GM23248 (cell line): ENCODE measurements around the gene PRPS2. TPM values are rescaled to one million over a fixed set of nuclear protein-coding genes. Genes with fewer than 3 reads are reported as not detected.

ENCODE experiments used
- DNase-seq: peaks from one replicate; pipeline ENCODE4 v3.0.0-alpha.2; 2015
- H2AFZ ChIP-seq: fragments of 200-600 bp; sonication (generic); 2 replicates; pipeline ENCODE4 v1.6.1; 2016; ENCODE audit warnings: antibody characterized with exemption
- H3F3A ChIP-seq: fragments of 200-600 bp; sonication (generic); 2 replicates; pipeline ENCODE4 v1.6.1; 2016; ENCODE audit warnings: mild to moderate bottlenecking, antibody characterized with exemption, mixed run types; ENCODE audit not compliant: insufficient read depth
- H3K27ac ChIP-seq: fragments of 200-600 bp; sonication (generic); 2 replicates; pipeline ENCODE4 v1.5.1; 2016; ENCODE audit warnings: mild to moderate bottlenecking
- H3K27me3 ChIP-seq: fragments of 200-600 bp; sonication (generic); replicated peaks from 2 replicates; pipeline ENCODE4 v1.6.1; 2016; ENCODE audit warnings: mild to moderate bottlenecking; ENCODE audit not compliant: insufficient read depth
- H3K36me3 ChIP-seq: fragments of 200-600 bp; sonication (generic); 2 replicates; pipeline ENCODE4 v1.6.1; 2016; ENCODE audit warnings: low read depth, mild to moderate bottlenecking
- H3K4me1 ChIP-seq: fragments of 200-600 bp; sonication (generic); 2 replicates; pipeline ENCODE4 v1.6.1; 2016; ENCODE audit warnings: mild to moderate bottlenecking; ENCODE audit not compliant: insufficient read depth
- H3K4me2 ChIP-seq: fragments of 200-600 bp; sonication (generic); one replicate; pipeline ENCODE4 v1.6.1; 2016; ENCODE audit warnings: mild to moderate bottlenecking; ENCODE audit not compliant: unreplicated experiment
- H3K4me3 ChIP-seq: fragments of 200-600 bp; sonication (generic); 2 replicates; pipeline ENCODE4 v1.5.1; 2016; ENCODE audit warnings: mild to moderate bottlenecking
- H3K79me2 ChIP-seq: fragments of 200-600 bp; sonication (generic); 2 replicates; pipeline ENCODE4 v1.6.1; 2016; ENCODE audit warnings: mild to moderate bottlenecking; ENCODE audit not compliant: insufficient read depth
- H3K9ac ChIP-seq: fragments of 200-600 bp; sonication (generic); 2 replicates; pipeline ENCODE4 v1.6.1; 2016; ENCODE audit warnings: mild to moderate bottlenecking
- H3K9me2 ChIP-seq: fragments of 200-600 bp; sonication (generic); 2 replicates; pipeline ENCODE4 v1.6.1; 2016; ENCODE audit warnings: mixed run types, mild to moderate bottlenecking, moderate library complexity; ENCODE audit not compliant: insufficient read depth
- H3K9me3 ChIP-seq: fragments of 200-600 bp; sonication (generic); one replicate; pipeline ENCODE4 v1.6.1; 2017; ENCODE audit warnings: low read depth
- H4K20me1 ChIP-seq: fragments of 200-600 bp; sonication (generic); 2 replicates; pipeline ENCODE4 v1.6.0; 2016; ENCODE audit not compliant: insufficient read depth
- EZH2 ChIP-seq: fragments of 200-600 bp; sonication (generic); IDR thresholded peaks from 2 replicates; pipeline ENCODE4 v1.6.1; 2018; ENCODE audit warnings: antibody characterized with exemption, mild to moderate bottlenecking; ENCODE audit not compliant: insufficient read depth, poor library complexity, severe bottlenecking
- EZH2phosphoT487 ChIP-seq: fragments of 200-600 bp; sonication (generic); IDR thresholded peaks from 2 replicates; pipeline ENCODE4 v1.6.1; 2018; ENCODE audit warnings: antibody characterized with exemption, moderate library complexity, mild to moderate bottlenecking, low read depth; ENCODE audit not compliant: insufficient read depth
- WGBS, 2 experiments: methylation state at CpG; one replicate each; pipeline ENCODE4 v1.1.6; 2015 to 2017; ENCODE audit warnings: low lambda C conversion rate in 2 of 2, low coverage in 1 of 2; ENCODE audit errors: missing lambda C conversion rate in 2 of 2; 5-methylcytosine and 5-hydroxymethylcytosine counted together
- in situ Hi-C: fragments of 300-500 bp; cut with MboI; formaldehyde crosslinking; loops from 2 replicates; pipeline ENCODE4 v1.15.0; 2020
- polyA plus RNA-seq: library from polyadenylated mRNA; unstranded; fragments of >200 nt; fragmentation: Nextera tagmentation; extraction: Ambion mirVana; gene quantifications from 2 replicates; pipeline ENCODE4 v1.2.1, GENCODE V29; 2016
- total RNA-seq: library from RNA; depleted of rRNA; stranded (reverse); fragments of >200 nt; shearing (Covaris generic); gene quantifications from 2 replicates; pipeline ENCODE4 v1.2.3, GENCODE V29; 2014

The PRPS2 gene
- total and polyA plus RNA-seq, 2 experiments from 2014 or later = 20.6 to 22.5 TPM

DNA sequence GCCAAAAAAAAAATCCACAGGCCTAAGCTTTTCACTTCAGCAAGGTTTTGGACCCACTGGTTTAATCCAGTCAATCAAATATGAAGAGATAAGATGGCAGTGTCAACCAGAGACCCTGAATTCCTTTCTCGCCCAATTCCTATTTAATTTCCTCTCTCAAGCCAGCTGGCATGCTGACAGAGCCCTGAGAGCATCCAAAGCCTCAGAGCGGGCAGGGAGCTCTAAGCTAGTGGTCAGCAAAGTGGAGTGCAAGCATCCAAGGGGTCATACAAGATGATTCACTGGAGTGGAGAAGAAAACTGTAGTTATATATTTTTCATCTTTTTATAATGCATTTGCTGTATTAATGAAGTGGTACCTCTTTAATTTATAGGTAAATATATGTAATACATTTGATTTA, 37.8 kb upstream of the PRPS2 start:
- DNase-seq = no peak
- TF ChIP-seq EZH2 = no peak
- TF ChIP-seq EZH2phosphoT487 = no peak
- Histone ChIP-seq H3K27me3 (no peaks in the 10 kb centered on the region), H3K9ac (no peak overlapping the region), H4K20me1 (no peaks in the 10 kb centered on the region), H3K79me2 (no peaks in the 10 kb centered on the region), H3K4me2 (no peak overlapping the region), H3F3A (no peaks in the 10 kb centered on the region), H3K4me3 (no peak overlapping the region), H3K9me2 (no peaks in the 10 kb centered on the region), H3K27ac (no peak overlapping the region), H3K4me1 (no peaks in the 10 kb centered on the region), H3K36me3 (no peaks in the 10 kb centered on the region), H3K9me3 (no peaks in the 10 kb centered on the region), H2AFZ (no peak overlapping the region)
- in situ Hi-C loops = no loop called here
- 9 to 17% methylated on average over 2 of the region's 2 CpGs for WGBS, 2 experiments

DNA sequence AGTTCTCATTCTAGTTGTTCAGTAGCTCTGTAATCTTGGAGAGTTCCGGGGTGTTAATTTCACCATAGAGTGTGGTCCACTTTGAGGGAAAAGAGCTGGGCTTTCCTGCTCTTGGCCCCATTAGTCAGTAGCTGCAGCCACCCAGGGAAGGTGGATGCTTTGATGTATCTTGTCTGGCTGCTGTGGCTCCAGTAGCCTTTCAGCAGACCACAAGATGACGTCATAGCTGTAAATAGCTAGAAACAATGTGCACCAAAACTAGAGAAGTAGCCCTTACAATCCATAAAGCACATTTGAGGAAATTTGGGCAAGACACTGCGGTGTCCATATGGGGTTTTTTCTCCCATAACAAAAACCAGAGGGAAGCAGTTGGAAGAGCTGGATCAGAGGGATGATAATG, 32.9 kb upstream of the PRPS2 start:
- Histone ChIP-seq H4K20me1 (no peaks in the 10 kb centered on the region), H3K27me3 (no peaks in the 10 kb centered on the region), H3K79me2 (no peaks in the 10 kb centered on the region), H3K9me2 (no peaks in the 10 kb centered on the region), H3K36me3 (no peaks in the 10 kb centered on the region), H3K4me1 (no peaks in the 10 kb centered on the region), H3K9me3 (no peaks in the 10 kb centered on the region), H3K27ac (no peak overlapping the region), H2AFZ (no peak overlapping the region), H3K9ac (no peak overlapping the region), H3K4me3 (no peak overlapping the region), H3K4me2 (no peak overlapping the region), H3F3A (no peaks in the 10 kb centered on the region)
- in situ Hi-C loops = no loop called here
- DNase-seq = peak; percentile 8
- WGBS, 2 experiments = 7 to 12% methylated on average over 3 of the region's 3 CpGs
- TF ChIP-seq EZH2phosphoT487 (no peak), EZH2 (no peak)

DNA sequence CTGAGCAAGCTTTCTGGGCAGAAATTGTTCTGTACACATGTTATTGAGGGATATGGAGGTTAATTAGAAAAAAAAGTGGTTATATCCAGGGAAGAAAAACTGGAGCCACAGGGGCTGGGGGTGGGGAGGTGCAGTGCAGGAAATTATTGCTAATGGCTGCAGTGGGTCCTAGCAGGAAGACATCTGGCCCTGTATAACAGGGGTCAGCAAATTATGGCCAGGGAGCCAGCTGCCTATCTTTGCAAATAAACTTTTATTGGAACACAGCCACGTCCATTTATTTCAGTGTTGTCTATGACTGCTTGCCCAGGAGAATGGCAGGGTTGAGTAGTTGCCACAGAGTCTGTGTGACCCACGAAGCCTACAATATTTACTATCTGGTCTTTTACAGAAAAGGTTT, 23.4 kb upstream of the PRPS2 start:
- Histone ChIP-seq H3K4me3 (no peak overlapping the region), H3K4me2 (no peak overlapping the region), H3K36me3 (no peaks in the 10 kb centered on the region), H3K9me2 (no peaks in the 10 kb centered on the region), H4K20me1 (no peaks in the 10 kb centered on the region), H3K27ac (no peak overlapping the region), H3K9me3 (no peaks in the 10 kb centered on the region), H3K79me2 (no peaks in the 10 kb centered on the region), H2AFZ (no peak overlapping the region), H3F3A (no peaks in the 10 kb centered on the region), H3K9ac (no peak overlapping the region), H3K4me1 (no peaks in the 10 kb centered on the region), H3K27me3 (no peaks in the 10 kb centered on the region)
- in situ Hi-C loops = no loop called here
- DNase-seq = no peak
- TF ChIP-seq EZH2 (no peak), EZH2phosphoT487 (no peak)
- WGBS, 2 experiments = 0% methylated on average over 2 of the region's 2 CpGs

DNA sequence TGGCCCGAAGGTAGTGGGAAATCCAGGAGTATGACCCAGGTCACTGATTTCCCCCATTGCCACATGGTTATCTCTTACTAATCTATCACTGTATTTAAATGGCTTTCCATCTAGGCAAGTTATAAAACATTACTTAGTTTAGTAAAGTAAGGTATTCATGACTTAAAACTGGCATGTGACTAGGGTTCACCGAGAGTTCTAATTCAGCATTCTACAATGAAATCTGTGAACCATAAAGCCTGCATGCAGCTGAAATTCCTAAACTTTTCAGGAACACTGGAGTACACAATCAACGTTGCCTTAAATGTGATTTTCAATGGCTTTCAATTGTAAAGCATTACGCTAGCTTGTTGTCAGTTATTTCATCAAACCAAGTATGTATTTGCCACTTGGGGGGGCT, 22.7 kb upstream of the PRPS2 start:
- Histone ChIP-seq H4K20me1 (no peaks in the 10 kb centered on the region), H3K9me3 (no peaks in the 10 kb centered on the region), H3K4me2 (no peak overlapping the region), H3K27ac (no peak overlapping the region), H3K79me2 (no peaks in the 10 kb centered on the region), H2AFZ (no peak overlapping the region), H3K9ac (no peak overlapping the region), H3K9me2 (no peaks in the 10 kb centered on the region), H3F3A (no peaks in the 10 kb centered on the region), H3K4me1 (no peaks in the 10 kb centered on the region), H3K36me3 (no peaks in the 10 kb centered on the region), H3K27me3 (no peaks in the 10 kb centered on the region), H3K4me3 (no peak overlapping the region)
- DNase-seq = no peak
- no peak for TF ChIP-seq EZH2
- no peak for TF ChIP-seq EZH2phosphoT487
- 53 to 71% methylated on average over 4 of the region's 4 CpGs for WGBS, 2 experiments
- in situ Hi-C loops = no loop called here

DNA sequence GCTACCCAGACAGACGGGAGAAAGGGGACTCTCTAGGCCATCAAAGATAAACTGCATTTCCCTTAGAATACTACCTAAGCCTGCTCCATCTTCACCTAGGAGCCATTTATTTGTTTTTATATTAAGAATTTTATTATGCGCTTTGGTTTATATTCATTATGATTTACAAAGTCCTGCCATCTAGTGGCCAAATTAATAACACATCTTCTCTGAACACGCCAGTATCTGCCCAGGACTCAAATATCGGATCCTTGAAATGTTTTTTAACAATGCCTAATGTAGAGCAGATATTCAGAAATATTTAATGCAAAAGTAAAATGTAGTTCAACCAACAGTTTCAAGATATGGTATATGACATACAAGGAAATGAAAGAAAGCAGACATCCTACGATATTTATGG, 20.8 kb upstream of the PRPS2 start:
- H3K27me3 ChIP-seq = no peaks in the 10 kb centered on the region
- H3K9me2 ChIP-seq = no peaks in the 10 kb centered on the region
- no peaks in the 10 kb centered on the region for H3F3A ChIP-seq
- no peak overlapping the region for H3K4me3 ChIP-seq
- DNase-seq = peak; percentile 43
- in situ Hi-C loops = no loop called here
- no peaks in the 10 kb centered on the region for H3K4me1 ChIP-seq
- H3K9me3 ChIP-seq = no peaks in the 10 kb centered on the region
- H4K20me1 ChIP-seq = no peaks in the 10 kb centered on the region
- no peak for TF ChIP-seq EZH2phosphoT487
- TF ChIP-seq EZH2 = no peak
- 22 to 23% methylated on average over 5 of the region's 5 CpGs for WGBS, 2 experiments
- no peaks in the 10 kb centered on the region for H3K79me2 ChIP-seq
- H3K4me2 ChIP-seq = no peak overlapping the region
- H2AFZ ChIP-seq = no peak overlapping the region
- H3K9ac ChIP-seq = no peak overlapping the region
- no peak overlapping the region for H3K27ac ChIP-seq
- no peaks in the 10 kb centered on the region for H3K36me3 ChIP-seq
